ENCODE data around the gene WDFY4. TPM values are rescaled to one million over a fixed set of nuclear protein-coding genes. Genes with fewer than 3 reads are reported as not detected.

Gene WDFY4
- total RNA-seq, 1 donor from 2014 or later: 26.5 TPM

DNA sequence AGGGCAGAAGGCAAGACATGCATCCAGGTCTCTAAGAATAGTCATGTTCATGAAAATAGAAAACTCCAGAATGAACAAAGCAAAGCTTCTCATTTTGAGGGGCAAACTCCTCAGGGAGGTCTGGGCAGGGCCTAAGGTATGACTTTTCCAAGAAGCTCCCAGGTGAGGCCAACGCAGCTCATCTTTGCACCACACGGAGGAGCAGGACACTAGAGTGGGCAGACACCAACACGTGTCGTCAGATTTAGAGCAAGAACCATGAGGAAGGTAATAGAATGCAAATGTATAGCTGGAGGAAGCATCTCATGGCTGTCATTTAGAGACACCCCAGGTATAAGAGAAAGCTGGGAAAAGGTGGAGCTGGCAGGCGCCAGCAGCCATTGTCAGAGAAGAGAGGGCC lies 95.7 kb downstream of the WDFY4 start:
- no peak overlapping the region for H3K27ac ChIP-seq
- no peaks in the 10 kb centered on the region for H3K9me3 ChIP-seq
- no peak for TF ChIP-seq CTCF (IDR thresholded peaks at IDR 0.05)
- DNase-seq: no peak
- no peaks in the 10 kb centered on the region for H3K36me3 ChIP-seq
- intact Hi-C loops (cut with DNase I): no loop called here
- no peaks in the 10 kb centered on the region for H3K4me1 ChIP-seq
- no peaks in the 10 kb centered on the region for H3K27me3 ChIP-seq
- ATAC-seq: no peak
- no peak overlapping the region for H3K4me3 ChIP-seq

- intact Hi-C loops (cut with DNase I): no loop called here
- H3K4me3 ChIP-seq: no peak overlapping the region
- H3K36me3 ChIP-seq: no peaks in the 10 kb centered on the region
- ATAC-seq (no peak), DNase-seq (no peak)
- no peaks in the 10 kb centered on the region for H3K9me3 ChIP-seq
- no peak for TF ChIP-seq CTCF (IDR thresholded peaks at IDR 0.05)
- no peaks in the 10 kb centered on the region for H3K27me3 ChIP-seq
- no peak overlapping the region for H3K27ac ChIP-seq
- no peaks in the 10 kb centered on the region for H3K4me1 ChIP-seq
Observed at GRCh38 chr10:48782386-48782785, 97.7 kb downstream of the WDFY4 start.

DNA sequence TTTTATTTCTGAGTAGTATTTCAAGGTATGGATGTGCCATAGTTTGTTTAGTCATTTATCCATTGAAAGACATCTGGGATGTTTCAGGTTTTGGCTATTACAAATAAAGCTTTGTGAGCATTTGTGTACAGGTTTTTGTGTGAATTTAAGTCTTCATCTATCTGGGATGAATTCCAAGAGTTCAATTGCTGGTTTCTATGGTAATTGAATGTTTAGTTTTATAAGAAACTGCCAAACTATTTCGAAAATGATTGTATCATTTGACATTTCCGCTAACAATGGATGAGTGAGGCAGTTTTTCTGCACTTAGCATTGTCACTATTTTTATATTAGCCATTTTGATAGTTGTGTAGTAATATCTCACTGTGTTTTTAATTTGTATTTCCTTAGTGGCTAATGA lies 99.4 kb downstream of the WDFY4 start:
- no peak for DNase-seq
- no peaks in the 10 kb centered on the region for H3K9me3 ChIP-seq
- H3K4me3 ChIP-seq: no peak overlapping the region
- no peaks in the 10 kb centered on the region for H3K4me1 ChIP-seq
- no peak for TF ChIP-seq CTCF (IDR thresholded peaks at IDR 0.05)
- no peak for ATAC-seq
- no peaks in the 10 kb centered on the region for H3K27me3 ChIP-seq
- intact Hi-C loops (cut with DNase I): no loop called here
- no peak overlapping the region for H3K27ac ChIP-seq
- H3K36me3 ChIP-seq: no peaks in the 10 kb centered on the region

DNA sequence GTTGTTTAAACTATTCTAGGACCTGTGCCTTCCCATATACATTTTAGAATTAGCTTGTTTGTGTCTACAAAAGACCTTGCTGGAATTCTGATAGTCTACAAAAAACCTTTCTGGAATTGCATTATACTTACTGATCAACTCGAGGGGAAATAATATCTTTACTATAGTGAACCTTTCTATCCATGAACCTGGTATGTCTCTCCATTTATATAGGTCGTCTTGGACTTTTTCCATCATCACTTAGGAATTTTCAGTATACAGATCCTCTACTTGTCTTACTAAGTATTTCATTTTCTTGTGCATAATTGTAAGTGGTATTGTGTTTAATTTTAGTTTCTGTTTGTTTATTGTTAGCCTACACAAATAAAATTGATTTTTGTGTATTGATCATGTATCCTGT lies 101.1 kb downstream of the WDFY4 start:
- H3K27ac ChIP-seq: no peak overlapping the region
- no peaks in the 10 kb centered on the region for H3K27me3 ChIP-seq
- intact Hi-C loops (cut with DNase I): no loop called here
- no peak for DNase-seq
- H3K36me3 ChIP-seq: no peaks in the 10 kb centered on the region
- no peak overlapping the region for H3K4me3 ChIP-seq
- H3K4me1 ChIP-seq: no peaks in the 10 kb centered on the region
- ATAC-seq: no peak
- no peak for TF ChIP-seq CTCF (IDR thresholded peaks at IDR 0.05)
- no peaks in the 10 kb centered on the region for H3K9me3 ChIP-seq

DNA sequence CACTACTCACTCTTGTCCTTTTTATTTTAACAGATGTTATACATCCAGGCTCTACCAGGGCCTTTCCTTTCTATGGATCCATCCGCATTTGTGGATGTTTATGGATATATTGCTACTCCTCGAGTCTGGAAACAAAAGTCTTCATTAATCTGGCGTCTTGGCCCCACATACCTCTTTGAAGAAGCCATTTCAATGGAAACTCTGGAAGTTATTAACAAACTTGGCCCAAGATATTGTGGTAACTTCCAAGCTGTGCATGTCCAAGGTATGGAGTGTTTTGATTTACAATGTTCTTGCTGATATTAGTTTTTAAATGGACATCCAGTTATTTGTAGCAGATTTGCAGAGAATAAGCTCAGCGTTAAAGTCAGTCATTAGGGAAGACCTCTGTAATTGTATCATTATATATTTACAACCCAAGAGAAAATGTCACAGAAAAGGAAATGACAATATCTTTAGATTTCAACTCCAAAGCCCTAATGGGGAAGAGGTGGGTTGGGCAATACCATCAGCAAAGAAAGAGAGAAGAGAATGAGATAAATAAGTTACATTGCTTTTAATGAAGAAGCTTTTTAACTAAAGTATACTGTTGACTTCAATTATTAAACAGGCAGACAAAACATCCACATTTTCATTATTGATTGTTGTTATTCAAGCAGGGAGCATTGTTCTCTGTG lies 102.1 kb downstream of the WDFY4 start:
- no peak for TF ChIP-seq CTCF (IDR thresholded peaks at IDR 0.05)
- DNase-seq (no peak), ATAC-seq (no peak)
- no peaks in the 10 kb centered on the region for H3K27me3 ChIP-seq
- intact Hi-C loops (cut with DNase I): no loop called here
- no peak overlapping the region for H3K4me3 ChIP-seq
- H3K4me1 ChIP-seq: peaks cover 1% of the 10 kb centered on the region
- no peaks in the 10 kb centered on the region for H3K9me3 ChIP-seq
- no peaks in the 10 kb centered on the region for H3K36me3 ChIP-seq
- H3K27ac ChIP-seq: no peak overlapping the region

- Histone ChIP-seq H3K4me1 (peaks cover 8% of the 10 kb centered on the region), H3K27me3 (no peaks in the 10 kb centered on the region), H3K4me3 (no peak overlapping the region), H3K36me3 (no peaks in the 10 kb centered on the region), H3K9me3 (no peaks in the 10 kb centered on the region), H3K27ac (no peak overlapping the region)
- no peak for ATAC-seq
- no peak for TF ChIP-seq CTCF (IDR thresholded peaks at IDR 0.05)
- intact Hi-C loops (cut with DNase I): no loop called here
- DNase-seq: no peak
Observed at GRCh38 chr10:48788554-48788953, 103.9 kb downstream of the WDFY4 start.

All from upper lobe of right lung (tissue), 1 donor.